ENCODE measurements around the gene CCDC27. TPM values are rescaled to one million over a fixed set of nuclear protein-coding genes. Genes with fewer than 3 reads are reported as not detected.

CCDC27 gene
- total RNA-seq, 1 donor from 2014 or later = not detected

GRCh38 chr1:3814771-3815561, 62.7 kb downstream of the CCDC27 start:
- H3F3A ChIP-seq (ENCODE audit: low read depth) = no peaks in the 10 kb centered on the region
- no peak for TF ChIP-seq EZH2 (IDR thresholded peaks at IDR 0.05)
- no peak for TF ChIP-seq EZH2phosphoT487 (IDR thresholded peaks at IDR 0.05)
- no peak overlapping the region for H3K4me3 ChIP-seq
- H3K4me1 ChIP-seq = no peaks in the 10 kb centered on the region
- DNase-seq (ENCODE audit: low spot score) = no peak
- Mint-ChIP-seq H3K4me3 (no peak overlapping the region), H3K9me3 (no peaks in the 10 kb centered on the region), H3K4me1 (peaks cover 22% of the 10 kb centered on the region), H3K27me3 (ENCODE audit: insufficient read depth, low read depth) (peaks cover 3% of the 10 kb centered on the region), H3K27ac (peak overlapping the region; percentile 82), H3K36me3 (peaks cover 5% of the 10 kb centered on the region)
- H4K20me1 ChIP-seq (ENCODE audit: low read depth) = no peaks in the 10 kb centered on the region
- H3K27me3 ChIP-seq = no peaks in the 10 kb centered on the region
- H3K79me2 ChIP-seq (ENCODE audit: low read depth) = no peaks in the 10 kb centered on the region
- H3K36me3 ChIP-seq = no peaks in the 10 kb centered on the region
- H3K9ac ChIP-seq = no peak overlapping the region
- H3K27ac ChIP-seq = no peak overlapping the region
- H3K9me3 ChIP-seq (ENCODE audit: low read depth) = no peaks in the 10 kb centered on the region
- no peak overlapping the region for H2AFZ ChIP-seq (replicated peaks)
- H3K4me2 ChIP-seq = no peak overlapping the region

DNA sequence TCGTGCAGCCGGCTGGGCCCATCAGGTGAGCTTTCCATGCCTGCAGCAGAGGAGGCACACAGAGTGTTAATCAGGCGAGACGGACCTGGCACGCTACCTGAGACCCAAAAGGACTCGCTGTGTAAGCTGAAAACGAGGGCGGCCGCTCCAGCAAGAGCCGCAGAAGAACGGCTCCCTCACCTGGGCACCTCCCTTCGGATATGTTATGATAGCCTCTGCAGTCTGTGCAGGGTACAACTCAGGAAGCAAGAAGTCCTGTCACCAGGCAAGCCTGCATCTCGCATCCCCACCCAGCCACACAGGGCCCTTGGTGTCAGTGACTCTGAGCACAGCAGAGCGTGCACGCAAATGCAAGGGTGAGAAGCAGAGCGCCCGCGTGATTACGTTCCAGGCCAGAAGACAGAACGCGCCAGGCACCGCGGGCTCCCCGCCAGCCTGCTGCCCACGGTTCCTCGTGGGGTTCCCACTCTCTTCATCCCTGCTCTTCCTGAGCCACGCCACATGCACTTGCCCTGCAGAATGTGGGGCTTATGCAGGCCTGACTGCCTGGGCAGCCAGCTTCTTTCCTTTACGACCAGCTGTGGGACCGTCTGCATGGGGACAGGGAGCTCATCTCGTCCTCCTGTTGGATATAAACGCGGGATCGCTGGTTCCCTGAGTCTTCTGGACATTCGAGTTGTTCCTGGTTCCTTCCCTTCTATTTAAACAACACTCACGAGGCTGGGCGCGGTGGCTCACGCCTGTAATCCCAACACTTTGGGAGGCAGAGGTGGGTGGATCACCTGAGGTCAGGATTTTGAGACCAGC, 64.3 kb downstream of the CCDC27 start:
- no peak overlapping the region for H3K9ac ChIP-seq
- H2AFZ ChIP-seq (replicated peaks) = no peak overlapping the region
- H3F3A ChIP-seq (ENCODE audit: low read depth) = no peaks in the 10 kb centered on the region
- H3K9me3 ChIP-seq (ENCODE audit: low read depth) = no peaks in the 10 kb centered on the region
- Mint-ChIP-seq H3K36me3 (peaks cover 7% of the 10 kb centered on the region), H3K4me1 (peaks cover 28% of the 10 kb centered on the region), H3K27me3 (ENCODE audit: insufficient read depth, low read depth) (peaks cover 2% of the 10 kb centered on the region), H3K4me3 (no peak overlapping the region), H3K27ac (no peak overlapping the region), H3K9me3 (no peaks in the 10 kb centered on the region)
- TF ChIP-seq, protein P1, sequence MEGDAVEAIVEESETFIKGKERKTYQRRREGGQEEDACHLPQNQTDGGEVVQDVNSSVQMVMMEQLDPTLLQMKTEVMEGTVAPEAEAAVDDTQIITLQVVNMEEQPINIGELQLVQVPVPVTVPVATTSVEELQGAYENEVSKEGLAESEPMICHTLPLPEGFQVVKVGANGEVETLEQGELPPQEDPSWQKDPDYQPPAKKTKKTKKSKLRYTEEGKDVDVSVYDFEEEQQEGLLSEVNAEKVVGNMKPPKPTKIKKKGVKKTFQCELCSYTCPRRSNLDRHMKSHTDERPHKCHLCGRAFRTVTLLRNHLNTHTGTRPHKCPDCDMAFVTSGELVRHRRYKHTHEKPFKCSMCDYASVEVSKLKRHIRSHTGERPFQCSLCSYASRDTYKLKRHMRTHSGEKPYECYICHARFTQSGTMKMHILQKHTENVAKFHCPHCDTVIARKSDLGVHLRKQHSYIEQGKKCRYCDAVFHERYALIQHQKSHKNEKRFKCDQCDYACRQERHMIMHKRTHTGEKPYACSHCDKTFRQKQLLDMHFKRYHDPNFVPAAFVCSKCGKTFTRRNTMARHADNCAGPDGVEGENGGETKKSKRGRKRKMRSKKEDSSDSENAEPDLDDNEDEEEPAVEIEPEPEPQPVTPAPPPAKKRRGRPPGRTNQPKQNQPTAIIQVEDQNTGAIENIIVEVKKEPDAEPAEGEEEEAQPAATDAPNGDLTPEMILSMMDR (IDR thresholded peaks at IDR 0.05) = no peak
- TF ChIP-seq EZH2 (IDR thresholded peaks at IDR 0.05) (no peak), EZH2phosphoT487 (IDR thresholded peaks at IDR 0.05) (no peak)
- DNase-seq (ENCODE audit: low spot score) = no peak
- no peaks in the 10 kb centered on the region for H3K36me3 ChIP-seq
- no peaks in the 10 kb centered on the region for H3K27me3 ChIP-seq
- no peak overlapping the region for H3K4me2 ChIP-seq
- H3K4me3 ChIP-seq = no peak overlapping the region
- H4K20me1 ChIP-seq (ENCODE audit: low read depth) = no peaks in the 10 kb centered on the region
- no peak overlapping the region for H3K27ac ChIP-seq
- no peaks in the 10 kb centered on the region for H3K79me2 ChIP-seq (ENCODE audit: low read depth)
- H3K4me1 ChIP-seq = no peaks in the 10 kb centered on the region

- no peaks in the 10 kb centered on the region for H3K27me3 ChIP-seq
- Mint-ChIP-seq H3K27ac (no peak overlapping the region), H3K36me3 (peaks cover 7% of the 10 kb centered on the region), H3K27me3 (ENCODE audit: insufficient read depth, low read depth) (peaks cover 2% of the 10 kb centered on the region), H3K4me3 (no peak overlapping the region), H3K4me1 (peaks cover 30% of the 10 kb centered on the region), H3K9me3 (no peaks in the 10 kb centered on the region)
- no peaks in the 10 kb centered on the region for H3F3A ChIP-seq (ENCODE audit: low read depth)
- H3K4me1 ChIP-seq = no peaks in the 10 kb centered on the region
- H3K9me3 ChIP-seq (ENCODE audit: low read depth) = no peaks in the 10 kb centered on the region
- no peak overlapping the region for H3K4me2 ChIP-seq
- H3K79me2 ChIP-seq (ENCODE audit: low read depth) = no peaks in the 10 kb centered on the region
- TF ChIP-seq, protein P1 (IDR thresholded peaks at IDR 0.05) = no peak
- TF ChIP-seq EZH2phosphoT487 (IDR thresholded peaks at IDR 0.05) (no peak), EZH2 (IDR thresholded peaks at IDR 0.05) (no peak)
- H3K36me3 ChIP-seq = no peaks in the 10 kb centered on the region
- no peak overlapping the region for H3K27ac ChIP-seq
- no peak overlapping the region for H3K4me3 ChIP-seq
- H2AFZ ChIP-seq (replicated peaks) = no peak overlapping the region
- no peak for DNase-seq (ENCODE audit: low spot score)
- no peaks in the 10 kb centered on the region for H4K20me1 ChIP-seq (ENCODE audit: low read depth)
- H3K9ac ChIP-seq = no peak overlapping the region
Observed at GRCh38 chr1:3817138-3817740, 65.0 kb downstream of the CCDC27 start.

Measured in neural progenitor cell (in vitro differentiated cells).